ENCODE results near the gene ENPEP. TPM values are rescaled to one million over a fixed set of nuclear protein-coding genes. Genes with fewer than 3 reads are reported as not detected.

Gene ENPEP
- total and polyA plus RNA-seq, 2 donors (not counting 1 experiment from before 2014, with no cell fraction given): not detected

- ATAC-seq (ENCODE audit: low read depth): no peak
- no peaks in the 10 kb centered on the region for H3K9me3 ChIP-seq (ENCODE audit: control extremely low read depth in 1 of 3, control insufficient read depth in 2 of 3, insufficient read depth in 1 of 3, low read length in 2 of 3)
- no peaks in the 10 kb centered on the region for H3K36me3 ChIP-seq (replicated peaks in 1 of 2; ENCODE audit: control extremely low read depth in 1 of 2, control insufficient read depth in 1 of 2, extremely low read depth in 1 of 2, insufficient read depth in 2 of 2, low read length in 1 of 2)
- no peaks in the 10 kb centered on the region for H3K79me2 ChIP-seq (ENCODE audit: control insufficient read depth, insufficient read depth, low read length)
- Mint-ChIP-seq H3K4me1 (no peaks in the 10 kb centered on the region), H3K27me3 (peaks cover 9% of the 10 kb centered on the region), H3K27ac (no peak overlapping the region), H3K4me3 (no peak overlapping the region), H3K9me3 (ENCODE audit: insufficient read depth) (no peaks in the 10 kb centered on the region)
- no peak overlapping the region for H3K27ac ChIP-seq (ENCODE audit: low read length in 2 of 2)
- H3K27me3 ChIP-seq (replicated peaks in 1 of 4; ENCODE audit: control extremely low read depth in 1 of 4, control insufficient read depth in 3 of 4, insufficient read depth in 4 of 4, low read length in 3 of 4): no peaks in the 10 kb centered on the region
- WGBS (ENCODE audit: insufficient coverage): 92% methylated on average over 1 of the region's 4 CpGs
- POLR2A ChIA-PET: no interaction called here
- H3K4me2 ChIP-seq (replicated peaks; ENCODE audit: low read depth, low read length, poor library complexity, severe bottlenecking): no peak overlapping the region
- H3K4me1 ChIP-seq (ENCODE audit: control insufficient read depth in 2 of 2, insufficient read depth in 2 of 2, low read length in 2 of 2): no peaks in the 10 kb centered on the region
- H2AFZ ChIP-seq (ENCODE audit: insufficient read depth, low read depth, low read length, poor library complexity, severe bottlenecking): no peak overlapping the region
- no peaks in the 10 kb centered on the region for H4K20me1 ChIP-seq (ENCODE audit: control insufficient read depth, insufficient read depth, low read length, poor library complexity, severe bottlenecking)
- no peak overlapping the region for H3K9ac ChIP-seq (ENCODE audit: low read length)
- H3K4me3 ChIP-seq (ENCODE audit: control extremely low read depth in 1 of 5, extremely low read depth in 1 of 5, insufficient read depth in 1 of 5, low read depth in 2 of 5, low read length in 4 of 5): no peak overlapping the region
- no peak for TF ChIP-seq EZH2 (IDR thresholded peaks at IDR 0.05; ENCODE audit: borderline replicate concordance, insufficient read depth, low read depth, low read length, poor library complexity, severe bottlenecking)
- TF ChIP-seq, protein P1, sequence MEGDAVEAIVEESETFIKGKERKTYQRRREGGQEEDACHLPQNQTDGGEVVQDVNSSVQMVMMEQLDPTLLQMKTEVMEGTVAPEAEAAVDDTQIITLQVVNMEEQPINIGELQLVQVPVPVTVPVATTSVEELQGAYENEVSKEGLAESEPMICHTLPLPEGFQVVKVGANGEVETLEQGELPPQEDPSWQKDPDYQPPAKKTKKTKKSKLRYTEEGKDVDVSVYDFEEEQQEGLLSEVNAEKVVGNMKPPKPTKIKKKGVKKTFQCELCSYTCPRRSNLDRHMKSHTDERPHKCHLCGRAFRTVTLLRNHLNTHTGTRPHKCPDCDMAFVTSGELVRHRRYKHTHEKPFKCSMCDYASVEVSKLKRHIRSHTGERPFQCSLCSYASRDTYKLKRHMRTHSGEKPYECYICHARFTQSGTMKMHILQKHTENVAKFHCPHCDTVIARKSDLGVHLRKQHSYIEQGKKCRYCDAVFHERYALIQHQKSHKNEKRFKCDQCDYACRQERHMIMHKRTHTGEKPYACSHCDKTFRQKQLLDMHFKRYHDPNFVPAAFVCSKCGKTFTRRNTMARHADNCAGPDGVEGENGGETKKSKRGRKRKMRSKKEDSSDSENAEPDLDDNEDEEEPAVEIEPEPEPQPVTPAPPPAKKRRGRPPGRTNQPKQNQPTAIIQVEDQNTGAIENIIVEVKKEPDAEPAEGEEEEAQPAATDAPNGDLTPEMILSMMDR (IDR thresholded peaks at IDR 0.05): no peak
- intact Hi-C loops (cut with micrococcal nuclease): no loop called here
- no peak for DNase-seq
- CTCF ChIA-PET: interaction anchor here (1.0 to 15.9 kb wide), 12 partner anchors 9 to 512 kb away, joined by 3 to 270 read pairs (median 4); no protein-coding TSS in a partner anchor
Measured at GRCh38 chr4:110508827-110509710, 33.1 kb downstream of the ENPEP start.

- no peaks in the 10 kb centered on the region for H3K27me3 ChIP-seq (replicated peaks in 1 of 4; ENCODE audit: control extremely low read depth in 1 of 4, control insufficient read depth in 3 of 4, insufficient read depth in 4 of 4, low read length in 3 of 4)
- TF ChIP-seq EZH2 (IDR thresholded peaks at IDR 0.05; ENCODE audit: borderline replicate concordance, insufficient read depth, low read depth, low read length, poor library complexity, severe bottlenecking): no peak
- H4K20me1 ChIP-seq (ENCODE audit: control insufficient read depth, insufficient read depth, low read length, poor library complexity, severe bottlenecking): no peaks in the 10 kb centered on the region
- Mint-ChIP-seq H3K27ac (no peak overlapping the region), H3K4me3 (no peak overlapping the region), H3K9me3 (ENCODE audit: insufficient read depth) (no peaks in the 10 kb centered on the region), H3K27me3 (peaks cover 9% of the 10 kb centered on the region), H3K4me1 (peaks cover 2% of the 10 kb centered on the region)
- no CpG with 5 or more reads among the region's 2 CpGs for WGBS (ENCODE audit: insufficient coverage)
- no peak overlapping the region for H3K9ac ChIP-seq (ENCODE audit: low read length)
- H3K4me1 ChIP-seq (ENCODE audit: control insufficient read depth in 2 of 2, insufficient read depth in 2 of 2, low read length in 2 of 2): no peaks in the 10 kb centered on the region
- ChIA-PET POLR2A (interaction anchor here (0.6 kb wide), 1 partner anchor 1724 kb away, joined by 4 read pairs; no protein-coding TSS in a partner anchor), CTCF (interaction anchor here (0.6 to 15.9 kb wide), 13 partner anchors 9 to 514 kb away, joined by 3 to 270 read pairs (median 5); no protein-coding TSS in a partner anchor)
- DNase-seq (no peak), ATAC-seq (ENCODE audit: low read depth) (no peak)
- no peaks in the 10 kb centered on the region for H3K79me2 ChIP-seq (ENCODE audit: control insufficient read depth, insufficient read depth, low read length)
- H3K36me3 ChIP-seq (replicated peaks in 1 of 2; ENCODE audit: control extremely low read depth in 1 of 2, control insufficient read depth in 1 of 2, extremely low read depth in 1 of 2, insufficient read depth in 2 of 2, low read length in 1 of 2): no peaks in the 10 kb centered on the region
- no peaks in the 10 kb centered on the region for H3K9me3 ChIP-seq (ENCODE audit: control extremely low read depth in 1 of 3, control insufficient read depth in 2 of 3, insufficient read depth in 1 of 3, low read length in 2 of 3)
- no peak overlapping the region for H3K27ac ChIP-seq (ENCODE audit: low read length in 2 of 2)
- intact Hi-C loops (cut with micrococcal nuclease): loop anchor here (10.0 kb wide), 2 partner anchors 315 to 1525 kb away; partner anchors contain the start of gene ELOVL6
- no peak overlapping the region for H3K4me2 ChIP-seq (replicated peaks; ENCODE audit: low read depth, low read length, poor library complexity, severe bottlenecking)
- no peak overlapping the region for H3K4me3 ChIP-seq (ENCODE audit: control extremely low read depth in 1 of 5, extremely low read depth in 1 of 5, insufficient read depth in 1 of 5, low read depth in 2 of 5, low read length in 4 of 5)
- H2AFZ ChIP-seq (ENCODE audit: insufficient read depth, low read depth, low read length, poor library complexity, severe bottlenecking): no peak overlapping the region
Measured at GRCh38 chr4:110510277-110510676, 34.3 kb downstream of the ENPEP start.

All from B cell (primary cell).